ENCODE measurements around the gene ANKRD27.

- no peak for TF ChIP-seq CTCF (IDR thresholded peaks at IDR 0.05 in 2 of 3, conservative IDR thresholded peaks at IDR 0.05 in 1 of 3; ENCODE audit: control insufficient read depth in 2 of 3, extremely low read depth in 1 of 3, insufficient read depth in 1 of 3, low read depth in 3 of 3, low read length in 3 of 3)
- no peak for TF ChIP-seq POLR2AphosphoS5 (IDR thresholded peaks at IDR 0.05; ENCODE audit: low read length)
- no peak for TF ChIP-seq CHD2 (IDR thresholded peaks at IDR 0.05; ENCODE audit: borderline replicate concordance, low read depth, low read length)
- no peak for TF ChIP-seq CREB1 (IDR thresholded peaks at IDR 0.05; ENCODE audit: low read depth)
- no peak for TF ChIP-seq HCFC1 (IDR thresholded peaks at IDR 0.05; ENCODE audit: low read length)
- TF ChIP-seq POLR2A (IDR thresholded peaks at IDR 0.05; ENCODE audit: low read depth, low read length) = no peak
- TF ChIP-seq TCF7 (IDR thresholded peaks at IDR 0.05; ENCODE audit: borderline replicate concordance) = no peak
- TF ChIP-seq ELK1 (IDR thresholded peaks at IDR 0.05; ENCODE audit: low read depth, low read length) = no peak
- TF ChIP-seq JUND (IDR thresholded peaks at IDR 0.05; ENCODE audit: low read depth, low read length) = no peak
- TF ChIP-seq RBBP5 (conservative IDR thresholded peaks at IDR 0.05) = no peak
- TF ChIP-seq BCLAF1 (IDR thresholded peaks at IDR 0.05) = no peak
- no peak for TF ChIP-seq BRCA1 (IDR thresholded peaks at IDR 0.05; ENCODE audit: low read depth, low read length)
These were observed 111.2 kb downstream of the ANKRD27 start for GRCh38 chr19:32563761-32564160.

Data from GM12878 (cell line).